Ovary (tissue), 9 donors: ENCODE data around the gene TRIM63. TPM values are rescaled to one million over a fixed set of nuclear protein-coding genes. Genes with fewer than 3 reads are reported as not detected.

Source experiments
- DNase-seq, 5 donors: peaks; one replicate each; pipeline ENCODE4 v3.0.0-alpha.2; 2019 to 2020
- H3K27ac ChIP-seq, 2 donors: fragments of 200-600 bp; one replicate each; pipeline versions ENCODE4 v1.5.1 to v1.8.0; 2019 to 2022
- H3K27me3 ChIP-seq: fragments of 200-600 bp; one replicate; pipeline ENCODE4 v1.8.0; 2022
- H3K36me3 ChIP-seq: fragments of 200-600 bp; sonication (generic); one replicate; pipeline ENCODE4 v1.5.1; 2019
- H3K4me1 ChIP-seq: one replicate; pipeline ENCODE4 v1.8.1; 2013; ENCODE audit warnings: mild to moderate bottlenecking, moderate library complexity; ENCODE audit not compliant: insufficient read depth
- H3K4me3 ChIP-seq: fragments of 200-600 bp; sonication (generic); one replicate; pipeline ENCODE4 v1.5.1; 2017
- H3K9me3 ChIP-seq, 2 donors: fragments of 200-600 bp in 1 of 2; sonication (generic) in 1 of 2; one replicate each; pipeline versions ENCODE4 v1.5.1 to v1.8.1; 2013 to 2019; ENCODE audit warnings: mild to moderate bottlenecking in 1 of 2, moderate library complexity in 1 of 2
- EP300 ChIP-seq: sonication (generic); formaldehyde crosslinking; IDR thresholded peaks from one replicate; pipeline ENCODE4 v1.6.1; 2017; ENCODE audit warnings: antibody characterized with exemption
- POLR2A ChIP-seq: fragments of 450-650 bp; IDR thresholded peaks from one replicate; pipeline ENCODE4 v1.6.1; 2017; ENCODE audit warnings: antibody characterized with exemption, mild to moderate bottlenecking, moderate library complexity
- WGBS, 3 donors: extraction: QIAGEN DNeasy Blood & Tissue Kit in 1 of 3; methylation state at CpG; one replicate each; pipeline versions ENCODE4 v1.1.5 to v1.1.7; 2013 to 2017; 5-methylcytosine and 5-hydroxymethylcytosine counted together
- intact Hi-C, 4 donors: fragments of 100-400 bp; cut with DNase I; formaldehyde crosslinking; loops; one replicate each; pipeline versions ENCODE4 v1.11.0 to v1.15.1; 2022 to 2023
- polyA plus RNA-seq, 2 donors: library from polyadenylated mRNA; stranded (reverse); fragments of 200-250 nt in 1 of 2; fragments of 350-450 nt in 1 of 2; fragmentation: Illumina TruSeq in 1 of 2; extraction: RNeasy Lipid Tissue Mini Kit (QIAGEN cat#74804) in 1 of 2; gene quantifications; one replicate each; pipeline ENCODE4 v1.2.3, GENCODE V29; 2013 to 2014
- total RNA-seq, 7 donors: library from RNA; depleted of rRNA in 2 of 7; stranded (reverse); fragments of >200 nt in 2 of 7; fragmentation: NEBNext Ultra II Directional in 3 of 7; extraction: Animal tissue kit (Norgen Biotek cat#: 25700) in 3 of 7; gene quantifications; one replicate each; pipeline versions ENCODE4 v1.1.0 to v1.2.4, GENCODE V29; 2016 to 2023
- TF ChIP-seq, protein P1 (sequence below), 3 donors: fragments of 450-650 bp in 2 of 3; fragments of 200-600 bp in 1 of 3; IDR thresholded peaks; one replicate each; pipeline versions ENCODE4 v1.5.1 to v1.8.0; 2016 to 2022; ENCODE audit warnings: antibody characterized with exemption in 3 of 3, mild to moderate bottlenecking in 1 of 3
- donor health status: DM: no; HTN: no; CAD: no; lungs with moderate emphysema.
- donor health status: DM: no; HTN: no; CAD: no.
- donor health status: Bipolar disorder and iron deficiency.
- donor health status: DM: yes; HTN: yes; CAD: no.
- donor health status: DM: no; HTN: no; CAD: no.
- donor health status: DM: yes; HTN: yes; CAD: no.

TRIM63 gene
- total and polyA plus RNA-seq, 9 donors, result 0.06 to 1.6 (median 0.20) TPM; not detected in 5

- Histone ChIP-seq H3K27me3 (no peaks in the 10 kb centered on the region), H3K4me1 (no peaks in the 10 kb centered on the region), H3K27ac (no peak overlapping the region), H3K4me3 (no peak overlapping the region), H3K36me3 (no peaks in the 10 kb centered on the region), H3K9me3 (no peaks in the 10 kb centered on the region)
- intact Hi-C loops, result no loop called here
- WGBS, 3 donors, result 73 to 92% (median 77%) methylated on average over 3 of the region's 3 CpGs
- no peak for TF ChIP-seq POLR2A
- TF ChIP-seq EP300, result no peak
- TF ChIP-seq, protein P1, sequence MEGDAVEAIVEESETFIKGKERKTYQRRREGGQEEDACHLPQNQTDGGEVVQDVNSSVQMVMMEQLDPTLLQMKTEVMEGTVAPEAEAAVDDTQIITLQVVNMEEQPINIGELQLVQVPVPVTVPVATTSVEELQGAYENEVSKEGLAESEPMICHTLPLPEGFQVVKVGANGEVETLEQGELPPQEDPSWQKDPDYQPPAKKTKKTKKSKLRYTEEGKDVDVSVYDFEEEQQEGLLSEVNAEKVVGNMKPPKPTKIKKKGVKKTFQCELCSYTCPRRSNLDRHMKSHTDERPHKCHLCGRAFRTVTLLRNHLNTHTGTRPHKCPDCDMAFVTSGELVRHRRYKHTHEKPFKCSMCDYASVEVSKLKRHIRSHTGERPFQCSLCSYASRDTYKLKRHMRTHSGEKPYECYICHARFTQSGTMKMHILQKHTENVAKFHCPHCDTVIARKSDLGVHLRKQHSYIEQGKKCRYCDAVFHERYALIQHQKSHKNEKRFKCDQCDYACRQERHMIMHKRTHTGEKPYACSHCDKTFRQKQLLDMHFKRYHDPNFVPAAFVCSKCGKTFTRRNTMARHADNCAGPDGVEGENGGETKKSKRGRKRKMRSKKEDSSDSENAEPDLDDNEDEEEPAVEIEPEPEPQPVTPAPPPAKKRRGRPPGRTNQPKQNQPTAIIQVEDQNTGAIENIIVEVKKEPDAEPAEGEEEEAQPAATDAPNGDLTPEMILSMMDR (IDR thresholded peaks at IDR 0.05), result no peak
- no peak for DNase-seq
These were observed 56.6 kb downstream of the TRIM63 start for GRCh38 chr1:26010825-26011224.

- H3K9me3 ChIP-seq, result no peaks in the 10 kb centered on the region
- H3K27ac ChIP-seq, result no peak overlapping the region
- H3K27me3 ChIP-seq, result no peaks in the 10 kb centered on the region
- H3K4me3 ChIP-seq, result no peak overlapping the region
- no peaks in the 10 kb centered on the region for H3K36me3 ChIP-seq
- WGBS, 3 donors, result 43 to 44% (median 44%) methylated on average over 6 of the region's 6 CpGs
- intact Hi-C loops, result loop anchor here in 1 of 4 donors (10.0 kb wide), 1 partner anchor 185 kb away; no protein-coding TSS in a partner anchor
- no peaks in the 10 kb centered on the region for H3K4me1 ChIP-seq
- no peak for DNase-seq
- TF ChIP-seq POLR2A, result no peak
- no peak for TF ChIP-seq EP300
- TF ChIP-seq, protein P1 (IDR thresholded peaks at IDR 0.05), result no peak
These were observed 57.5 kb downstream of the TRIM63 start for GRCh38 chr1:26009796-26010447.

DNA sequence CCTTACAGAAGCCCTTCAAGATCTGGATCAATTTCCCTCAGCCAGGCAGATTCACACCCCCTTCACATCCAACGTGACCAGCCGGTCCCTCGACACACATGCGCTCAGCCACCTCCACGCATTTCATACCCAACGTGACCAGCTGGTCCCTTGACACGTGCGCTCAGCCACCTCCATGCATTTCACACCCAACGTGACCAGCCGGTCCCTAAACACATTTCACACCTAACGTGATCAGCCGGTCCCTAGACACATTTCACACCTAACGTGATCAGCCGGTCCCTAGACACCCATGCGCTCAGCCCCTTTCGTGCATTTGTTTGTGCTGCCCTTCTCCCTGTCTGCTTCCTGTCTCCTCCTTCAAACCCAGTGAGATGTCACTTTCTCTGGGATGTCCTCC is 60.7 kb downstream of the TRIM63 start:
- Histone ChIP-seq H3K4me3 (no peak overlapping the region), H3K9me3 (no peaks in the 10 kb centered on the region), H3K27ac (no peak overlapping the region), H3K27me3 (no peaks in the 10 kb centered on the region), H3K36me3 (no peaks in the 10 kb centered on the region), H3K4me1 (no peaks in the 10 kb centered on the region)
- WGBS, 3 donors, result 91 to 93% (median 92%) methylated on average over 16 of the region's 16 CpGs
- TF ChIP-seq POLR2A, result no peak
- TF ChIP-seq, protein P1 (IDR thresholded peaks at IDR 0.05), result no peak
- no peak for TF ChIP-seq EP300
- intact Hi-C loops, result loop anchor here in 1 of 4 donors (10.0 kb wide), 1 partner anchor 182 kb away; no protein-coding TSS in a partner anchor
- no peak for DNase-seq

GRCh38 chr1:26005434-26006105 is 61.9 kb downstream of the TRIM63 start:
- intact Hi-C loops, result loop anchor here in 1 of 4 donors (10.0 kb wide), 1 partner anchor 181 kb away; no protein-coding TSS in a partner anchor
- 63 to 73% (median 65%) methylated on average over 4 of the region's 4 CpGs for WGBS, 3 donors
- DNase-seq, result no peak

More at GRCh38 chr1:26005434-26006105, 61.9 kb downstream of the TRIM63 start:
- no peaks in the 10 kb centered on the region for H3K4me1 ChIP-seq
- H3K9me3 ChIP-seq, result no peaks in the 10 kb centered on the region
- no peaks in the 10 kb centered on the region for H3K27me3 ChIP-seq
- no peak overlapping the region for H3K4me3 ChIP-seq
- TF ChIP-seq, protein P1 (IDR thresholded peaks at IDR 0.05), result no peak
- TF ChIP-seq POLR2A (no peak), EP300 (no peak)
- no peaks in the 10 kb centered on the region for H3K36me3 ChIP-seq
- H3K27ac ChIP-seq, result no peak overlapping the region
